Astrocyte of the cerebellum (primary cell): ENCODE measurements around the gene GCN1.

Source experiments
- DNase-seq: peaks from one replicate; pipeline ENCODE4 v3.0.0-alpha.2; 2011; ENCODE audit warnings: low read depth
- H3K4me3 ChIP-seq: 2 replicates; pipeline ENCODE4 v1.5.1; 2011; ENCODE audit warnings: mild to moderate bottlenecking, low read depth, low read length, moderate library complexity
- in situ Hi-C: cut with HindIII; loops from 2 replicates; pipeline ENCODE4 v1.10.0; 2017; ENCODE audit warnings: low sequenced_read_pairs
- TF ChIP-seq, protein P1 (sequence below): IDR thresholded peaks from 2 replicates; pipeline ENCODE4 v1.5.1; 2012; ENCODE audit warnings: low read length, low read depth, moderate library complexity, mild to moderate bottlenecking; ENCODE audit errors: missing control alignments

Gene GCN1

DNA sequence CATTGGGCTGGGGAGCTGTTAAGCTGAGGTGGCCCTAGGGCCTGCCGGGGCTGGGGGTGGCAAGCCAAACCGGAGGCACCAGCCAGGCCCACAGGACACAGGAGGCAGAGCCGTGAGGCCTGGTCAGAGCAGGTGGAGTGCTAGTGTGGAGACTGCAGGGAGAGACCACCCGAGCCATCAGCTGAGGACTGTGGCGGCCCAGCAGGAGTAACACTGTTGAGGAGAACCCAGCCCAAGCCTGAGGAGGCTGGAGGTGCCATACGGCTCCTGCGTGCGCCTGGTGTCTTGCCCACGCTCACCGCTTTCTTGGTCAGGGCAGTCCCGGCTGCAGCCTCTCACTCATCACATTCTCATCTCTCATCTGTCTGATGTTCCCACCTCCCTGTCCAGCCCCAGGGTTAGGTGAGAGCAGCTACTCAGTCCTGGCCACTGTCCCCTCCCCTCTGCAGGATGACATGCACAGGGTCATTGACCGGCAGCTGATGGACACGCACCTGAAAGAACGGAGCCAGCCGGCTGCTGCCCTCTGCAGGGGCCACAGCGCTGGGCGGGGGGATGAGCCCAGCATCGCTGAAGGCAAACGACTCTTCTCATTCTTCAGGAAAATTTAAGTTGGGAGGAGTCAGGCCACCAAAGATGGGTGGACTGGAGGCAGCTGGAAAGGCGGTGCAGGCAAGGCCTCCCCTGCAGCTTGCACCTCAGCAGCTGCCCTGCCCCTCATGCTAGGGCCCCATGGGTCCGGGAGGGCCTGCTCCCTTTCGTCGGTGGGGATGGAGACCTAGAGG is 101.8 kb downstream of the GCN1 start:
- in situ Hi-C loops: no loop called here
- no peak for DNase-seq
- TF ChIP-seq, protein P1, sequence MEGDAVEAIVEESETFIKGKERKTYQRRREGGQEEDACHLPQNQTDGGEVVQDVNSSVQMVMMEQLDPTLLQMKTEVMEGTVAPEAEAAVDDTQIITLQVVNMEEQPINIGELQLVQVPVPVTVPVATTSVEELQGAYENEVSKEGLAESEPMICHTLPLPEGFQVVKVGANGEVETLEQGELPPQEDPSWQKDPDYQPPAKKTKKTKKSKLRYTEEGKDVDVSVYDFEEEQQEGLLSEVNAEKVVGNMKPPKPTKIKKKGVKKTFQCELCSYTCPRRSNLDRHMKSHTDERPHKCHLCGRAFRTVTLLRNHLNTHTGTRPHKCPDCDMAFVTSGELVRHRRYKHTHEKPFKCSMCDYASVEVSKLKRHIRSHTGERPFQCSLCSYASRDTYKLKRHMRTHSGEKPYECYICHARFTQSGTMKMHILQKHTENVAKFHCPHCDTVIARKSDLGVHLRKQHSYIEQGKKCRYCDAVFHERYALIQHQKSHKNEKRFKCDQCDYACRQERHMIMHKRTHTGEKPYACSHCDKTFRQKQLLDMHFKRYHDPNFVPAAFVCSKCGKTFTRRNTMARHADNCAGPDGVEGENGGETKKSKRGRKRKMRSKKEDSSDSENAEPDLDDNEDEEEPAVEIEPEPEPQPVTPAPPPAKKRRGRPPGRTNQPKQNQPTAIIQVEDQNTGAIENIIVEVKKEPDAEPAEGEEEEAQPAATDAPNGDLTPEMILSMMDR: no peak
- H3K4me3 ChIP-seq: no peak overlapping the region

DNA sequence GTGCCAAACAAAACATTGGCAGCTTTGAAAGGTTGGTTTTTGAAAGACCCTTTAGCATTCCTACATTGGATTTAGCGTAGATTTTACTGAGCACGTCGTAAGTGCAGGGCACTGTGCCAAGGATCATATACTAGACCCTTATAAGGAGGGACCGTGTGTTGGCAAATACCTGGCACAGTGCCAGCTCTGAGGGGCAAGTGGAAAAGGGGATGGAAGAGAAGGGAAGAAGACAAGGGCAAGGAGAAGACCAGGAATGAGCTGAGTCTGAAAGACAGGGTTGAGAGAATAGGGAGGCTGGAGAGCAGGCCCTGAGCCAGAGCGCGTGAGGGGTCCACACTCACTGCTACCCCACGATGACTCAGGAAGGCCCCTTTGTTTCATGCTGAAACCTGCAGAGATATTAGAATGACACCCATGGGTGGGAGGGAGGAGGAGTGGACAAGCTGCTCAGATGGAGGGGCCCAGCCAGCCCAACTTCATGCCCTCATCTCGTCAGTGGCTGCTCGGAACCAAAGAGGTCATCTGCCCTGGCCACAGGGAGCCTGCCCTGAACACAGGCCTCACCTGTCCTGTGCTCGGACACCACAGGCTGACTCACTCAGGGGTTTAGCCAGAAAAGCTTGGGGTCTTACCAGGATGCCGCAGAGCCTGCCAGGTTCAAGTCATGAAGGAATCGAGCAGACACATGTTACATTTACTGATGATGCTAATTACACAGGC is 103.0 kb downstream of the GCN1 start:
- in situ Hi-C loops: no loop called here
- TF ChIP-seq, protein P1: no peak
- no peak for DNase-seq
- no peak overlapping the region for H3K4me3 ChIP-seq

DNA sequence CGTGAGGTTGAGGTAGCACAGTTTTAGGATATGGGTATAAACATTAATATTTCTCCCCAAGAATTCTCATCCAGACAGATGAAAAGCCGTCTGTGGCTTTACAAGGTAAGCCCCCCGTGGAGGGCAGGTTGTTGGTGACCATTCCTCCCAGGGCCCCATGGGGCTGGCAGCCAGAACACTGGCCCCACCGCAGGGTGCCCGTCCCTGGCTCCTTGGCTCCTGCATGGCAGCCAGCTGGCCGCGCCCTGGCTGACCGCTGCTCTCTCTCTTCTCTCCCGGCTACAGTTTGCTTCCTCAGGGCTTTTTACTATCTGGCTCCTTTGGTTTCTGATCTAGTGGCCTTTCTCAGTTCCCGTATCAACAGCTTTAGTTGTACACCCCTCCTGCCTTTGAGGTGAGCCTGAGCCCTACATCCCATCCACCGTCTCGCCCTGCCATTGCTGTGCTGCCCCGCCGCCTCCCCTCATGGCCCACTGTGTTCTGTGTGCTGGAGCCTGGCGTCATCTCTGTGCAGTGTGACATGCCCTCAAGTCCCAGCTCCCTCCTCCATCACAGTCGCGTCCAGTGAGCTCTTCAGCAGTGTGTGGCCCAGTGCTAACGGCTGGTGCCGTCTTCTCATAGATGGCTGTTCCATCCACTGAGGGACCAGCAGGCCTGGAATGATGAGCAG is 103.8 kb downstream of the GCN1 start:
- no peak for DNase-seq
- in situ Hi-C loops: no loop called here
- H3K4me3 ChIP-seq: no peak overlapping the region
- TF ChIP-seq, protein P1: no peak

DNA sequence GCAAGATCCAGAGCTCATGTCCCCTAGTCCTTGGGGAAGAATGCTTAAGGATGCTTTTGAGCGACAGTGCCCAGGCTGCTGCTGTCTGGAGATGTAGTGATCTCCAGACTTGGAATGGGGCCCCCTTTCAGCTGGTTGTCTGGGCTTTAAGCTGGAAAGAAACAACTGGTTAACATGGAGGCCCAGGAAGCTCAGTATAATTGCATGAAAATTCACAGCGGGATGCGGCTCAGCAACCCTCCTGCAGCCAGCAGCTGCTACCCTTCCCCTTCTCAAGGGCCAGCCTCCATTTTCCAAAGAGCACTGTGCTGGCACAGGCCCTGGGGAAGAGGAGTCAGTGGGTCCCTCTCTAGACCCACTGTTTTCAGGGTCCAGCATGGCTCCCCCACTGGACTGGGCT is 104.3 kb downstream of the GCN1 start:
- H3K4me3 ChIP-seq: no peak overlapping the region
- in situ Hi-C loops: no loop called here

DNA sequence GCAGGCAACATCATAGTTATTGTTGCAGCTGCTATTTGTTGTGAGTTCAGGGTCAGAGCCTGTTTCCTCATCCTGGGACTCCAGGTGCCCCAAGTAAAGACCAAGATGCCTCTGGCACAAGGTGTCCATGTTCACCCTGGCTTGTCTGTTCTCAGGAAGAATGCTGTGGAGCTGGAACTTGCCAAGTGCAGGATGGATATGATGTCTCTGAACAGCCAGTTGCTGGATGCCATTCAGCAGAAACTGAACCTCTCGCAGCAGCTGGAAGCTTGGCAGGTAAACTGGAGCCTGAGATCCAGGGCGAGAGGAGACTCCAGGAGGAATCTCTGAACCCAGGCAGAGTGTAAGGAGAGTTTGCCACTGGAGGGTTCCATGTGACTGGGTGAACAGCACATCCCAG is 104.7 kb downstream of the GCN1 start:
- no peak for DNase-seq
- TF ChIP-seq, protein P1: no peak
- in situ Hi-C loops: no loop called here
- no peak overlapping the region for H3K4me3 ChIP-seq

More for the DNA sequence above, 104.3 kb downstream of the GCN1 start:
- no peak for DNase-seq
- TF ChIP-seq, protein P1: no peak

DNA sequence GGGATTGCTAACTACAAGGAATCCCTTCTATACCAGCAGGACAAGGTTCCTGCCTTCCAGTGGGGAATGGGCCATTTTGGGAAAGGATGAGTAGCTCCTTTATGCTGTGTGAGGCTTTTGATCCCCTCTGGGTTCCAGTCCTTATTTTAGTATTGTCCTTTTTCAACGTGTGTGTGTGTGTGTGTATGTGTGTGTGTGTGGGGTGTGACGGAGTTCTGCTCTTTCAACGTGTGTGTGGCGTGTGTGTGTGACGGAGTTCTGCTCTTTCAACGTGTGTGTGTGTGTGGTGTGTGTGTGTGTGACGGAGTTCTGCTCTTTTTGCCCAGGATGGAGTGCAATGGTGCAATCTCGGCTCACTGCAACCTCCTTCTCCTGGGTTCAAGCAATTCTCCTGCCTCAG is 105.4 kb downstream of the GCN1 start:
- H3K4me3 ChIP-seq: no peak overlapping the region
- in situ Hi-C loops: no loop called here
- TF ChIP-seq, protein P1: no peak
- DNase-seq: no peak
